K562 (cell line): Measurements from ENCODE around the gene HNRNPF. TPM values are rescaled to one million over a fixed set of nuclear protein-coding genes. Genes with fewer than 3 reads are reported as not detected.

ENCODE experiments used
- ATAC-seq: fragments of 200-7000 bp; cut with Tn5 transposase; 3 replicates; pipeline ENCODE4 v1.9.1; 2020; ENCODE audit warnings: moderate library complexity
- BruUV-seq: library from RNA; stranded (reverse); fragments of 400-500 nt; replicated peaks from 2 replicates; lab custom pipeline; 2021; lab: Mats Ljungman, UMichigan
- CTCF ChIA-PET: fragments of 300-600 bp; formaldehyde crosslinking; extraction: SDS; loops from one replicate; lab custom pipeline; 2021; ENCODE audit warnings: low intra/inter-chr PET ratio; lab: Yijun Ruan, JAX
- POLR2A ChIA-PET: fragments of 300-600, 350-650 bp; sonication (Branson Sonifier 250); formaldehyde crosslinking; extraction: SDS; loops from one replicate; lab custom pipeline; 2021; ENCODE audit warnings: antibody characterized with exemption, inconsistent platforms; lab: Yijun Ruan, JAX
- DNase-seq, 4 experiments: peaks; one replicate each; pipeline versions ENCODE4 v3.0.0 to v3.0.0-alpha.2; 2011 to 2018; ENCODE audit warnings: low spot score in 3 of 4, mixed read lengths in 3 of 4; ENCODE audit errors: extremely low read depth in 1 of 4
- FAIRE-seq: peaks from 2 replicates; lab custom pipeline; 2011; peaks lifted over from hg19 to GRCh38; lab: Jason Lieb, UNC
- H2AFZ ChIP-seq: 2 replicates; pipeline ENCODE4 v1.6.0; 2011; ENCODE audit warnings: low read depth, low read length, control low read depth, inconsistent platforms
- H3K27ac ChIP-seq: fragments of 200-600 bp; 3 replicates; pipeline ENCODE4 v1.8.0; 2011; ENCODE audit warnings: low read depth, mild to moderate bottlenecking, control low read depth, inconsistent platforms, low read length, moderate library complexity, mixed read lengths; ENCODE audit errors: extremely low read depth
- H3K27me3 ChIP-seq, 2 experiments: fragments of 300-600 bp in 1 of 2; 2 replicates in 1 of 2; 3 replicates in 1 of 2; pipeline versions ENCODE4 v1.6.0 to v1.8.0; 2011; ENCODE audit warnings: inconsistent platforms in 2 of 2, low read length in 2 of 2, mild to moderate bottlenecking in 1 of 2, mixed read lengths in 1 of 2, moderate library complexity in 1 of 2; ENCODE audit not compliant: control insufficient read depth in 2 of 2, insufficient read depth in 2 of 2
- H3K36me3 ChIP-seq: fragments of 300-600 bp; 3 replicates; pipeline ENCODE4 v1.8.0; 2011; ENCODE audit warnings: mild to moderate bottlenecking, low read length, inconsistent platforms; ENCODE audit not compliant: control insufficient read depth, insufficient read depth
- H3K4me1 ChIP-seq, 2 experiments: fragments of 200-600 bp in 1 of 2; replicated peaks in 1 of 2; 2 replicates in 1 of 2; 3 replicates in 1 of 2; pipeline versions ENCODE4 v1.5.1 to v1.8.0; 2011; ENCODE audit warnings: inconsistent platforms in 2 of 2, low read length in 2 of 2, mild to moderate bottlenecking in 1 of 2, mixed read lengths in 1 of 2, moderate library complexity in 1 of 2; ENCODE audit not compliant: control insufficient read depth in 2 of 2, insufficient read depth in 2 of 2
- H3K4me2 ChIP-seq: 2 replicates; pipeline ENCODE4 v1.6.1; 2011; ENCODE audit warnings: low read length, control low read depth, inconsistent platforms, mixed read lengths; ENCODE audit not compliant: insufficient read depth
- H3K4me3 ChIP-seq: fragments of 200-600 bp; sonication (generic), shearing (Covaris generic); 2 replicates; pipeline ENCODE4 v1.5.1; 2016; ENCODE audit warnings: control low read depth, inconsistent platforms
- H3K79me2 ChIP-seq: fragments of 200-600 bp; 3 replicates; pipeline ENCODE4 v1.8.0; 2011; ENCODE audit warnings: low read length, inconsistent platforms; ENCODE audit not compliant: control insufficient read depth, insufficient read depth
- H3K9ac ChIP-seq, 2 experiments: 2 replicates each; pipeline versions ENCODE4 v1.6.0 to v1.6.1; 2011; ENCODE audit warnings: low read depth in 2 of 2, low read length in 2 of 2, control low read depth in 1 of 2, inconsistent platforms in 1 of 2, mild to moderate bottlenecking in 1 of 2, mixed read lengths in 1 of 2; ENCODE audit not compliant: insufficient read depth in 1 of 2
- H3K9me1 ChIP-seq: one replicate; pipeline ENCODE4 v1.6.0; 2011; ENCODE audit warnings: inconsistent platforms, mild to moderate bottlenecking, low read length, moderate library complexity; ENCODE audit not compliant: control insufficient read depth, insufficient read depth
- H3K9me3 ChIP-seq: replicated peaks from 2 replicates; pipeline ENCODE4 v1.5.1; 2011; ENCODE audit warnings: low read depth, low read length, inconsistent platforms; ENCODE audit not compliant: control insufficient read depth, insufficient read depth
- H4K20me1 ChIP-seq: replicated peaks from 2 replicates; pipeline ENCODE4 v1.6.1; 2011; ENCODE audit warnings: low read length, inconsistent platforms, mixed read lengths; ENCODE audit not compliant: control insufficient read depth, insufficient read depth
- CBFA2T2 ChIP-seq: fragments of 450-650 bp; conservative IDR thresholded peaks from 2 replicates; pipeline ENCODE4 v1.6.1; 2017; ENCODE audit warnings: mild to moderate bottlenecking
- HEY1 ChIP-seq: fragments of 250-450 bp; sonication (Bioruptor Pico); IDR thresholded peaks from 2 replicates; pipeline ENCODE4 v1.5.0; 2020; ENCODE audit warnings: mild to moderate bottlenecking, moderate library complexity, borderline replicate concordance
- PHF21A ChIP-seq: fragments of 450-650 bp; IDR thresholded peaks from 2 replicates; pipeline ENCODE4 v1.6.1; 2017; ENCODE audit warnings: low read depth, borderline replicate concordance
- YBX1 ChIP-seq: fragments of 450-650 bp; IDR thresholded peaks from 2 replicates; pipeline ENCODE4 v1.7.1; 2016; ENCODE audit warnings: mild to moderate bottlenecking
- ZNF121 ChIP-seq: sonication (generic); formaldehyde crosslinking; conservative IDR thresholded peaks from 2 replicates; pipeline ENCODE4 v1.8.0; 2022; ENCODE audit warnings: missing genetic modification reagents
- ZNF408 ChIP-seq: fragments of 250-450 bp; sonication (Bioruptor Pico); IDR thresholded peaks from 2 replicates; pipeline ENCODE4 v1.4.0; 2020; ENCODE audit warnings: low read depth, mild to moderate bottlenecking, moderate library complexity
- WGBS: fragments of 100-300 bp; shearing (Covaris generic); methylation state at CpG from one replicate; pipeline ENCODE4 v1.1.6; 2016; ENCODE audit warnings: low coverage, mixed read lengths; ENCODE audit not compliant: insufficient coverage; ENCODE audit errors: missing lambda C conversion rate; 5-methylcytosine and 5-hydroxymethylcytosine counted together
- in situ Hi-C: fragments of 300-500 bp; cut with MboI; formaldehyde crosslinking; loops from 4 replicates; pipeline ENCODE4 v1.15.0; 2018; ENCODE audit warnings: inconsistent platforms, mixed read lengths
- intact Hi-C: fragments of 100-400 bp; cut with micrococcal nuclease; formaldehyde crosslinking; loops from 2 replicates; pipeline ENCODE4 v1.14.2; 2022
- polyA plus RNA-seq, 8 experiments: library from polyadenylated mRNA; depleted of rRNA in 4 of 8; stranded (reverse) in 5 of 8; unstranded in 3 of 8; fragments of >200 nt; fragmentation: Nextera tagmentation in 2 of 8; fragmentation: Illumina TruSeq in 1 of 8; extraction: Ambion mirVana in 2 of 8; extraction: Trizol in 1 of 8; gene quantifications; 2 replicates each; pipeline versions ENCODE4 v1.2.1 to v1.2.3, GENCODE V29; 2011 to 2014; ENCODE audit warnings: inconsistent platforms in 1 of 8, missing spikeins in 1 of 8
- total RNA-seq, 7 experiments: library from RNA; depleted of rRNA in 6 of 7; stranded (reverse); fragments of >200 nt in 6 of 7; fragmentation: Illumina TruSeq in 2 of 7; extraction: Trizol in 2 of 7; gene quantifications; 2 replicates each; pipeline versions ENCODE4 v1.2.1 to v1.2.3, GENCODE V29; 2011 to 2021; ENCODE audit warnings: low replicate concordance in 1 of 7

Gene HNRNPF
- total and polyA plus RNA-seq, 9 of the 15 experiments (the other 6 are each of a cell fraction or from before 2014, with no cell fraction given), result 192 to 489 (median 416) TPM

DNA sequence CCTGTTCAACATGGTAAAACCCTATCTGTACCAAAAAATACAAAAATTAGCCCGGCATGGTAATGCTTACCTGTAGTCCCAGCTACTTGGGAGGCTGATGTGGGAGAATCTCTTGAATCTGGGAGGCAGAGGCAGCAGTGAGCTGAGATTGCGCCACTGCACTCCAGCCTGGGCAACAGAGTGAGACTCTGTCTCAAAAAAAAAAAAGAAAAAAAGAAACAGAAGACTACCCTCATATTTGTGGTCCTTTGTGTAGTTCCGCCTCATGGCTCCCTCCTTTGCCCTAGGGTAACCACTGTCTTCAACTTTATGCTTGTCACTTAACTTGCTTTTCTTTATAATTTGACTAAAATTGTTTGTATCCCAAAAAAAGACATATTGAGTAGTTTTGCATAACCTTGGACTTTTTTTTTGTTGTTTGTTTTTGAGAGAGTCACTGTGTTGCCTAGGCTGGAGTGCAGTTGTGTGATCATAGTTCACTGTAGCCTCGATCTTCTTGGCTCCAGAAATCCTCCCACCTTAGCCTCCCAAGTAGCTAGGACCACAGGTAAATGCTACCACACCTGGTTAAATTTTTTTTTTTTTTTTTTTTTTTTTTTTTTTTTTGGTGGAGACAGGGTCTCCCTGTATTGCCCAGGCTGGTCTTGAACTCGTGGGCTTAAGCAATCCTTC is 31.6 kb upstream of the HNRNPF start:
- H3K36me3 ChIP-seq, result no peaks in the 10 kb centered on the region
- FAIRE-seq (no peak), DNase-seq (no peak), ATAC-seq (no peak)
- no peaks in the 10 kb centered on the region for H3K9me1 ChIP-seq
- intact Hi-C loops (no loop called here), in situ Hi-C loops (no loop called here)
- ChIA-PET POLR2A (no interaction called here), CTCF (no interaction called here)
- H4K20me1 ChIP-seq, result no peaks in the 10 kb centered on the region
- no peak overlapping the region for H3K27ac ChIP-seq
- H3K9ac ChIP-seq, result no peak overlapping the region
- H3K79me2 ChIP-seq, result peaks cover 15% of the 10 kb centered on the region
- BruUV-seq, result no TSS peak
- no peak overlapping the region for H2AFZ ChIP-seq
- H3K4me3 ChIP-seq, result no peak overlapping the region
- no peaks in the 10 kb centered on the region for H3K27me3 ChIP-seq
- TF ChIP-seq CBFA2T2, result no peak
- 0 out of 2 replicates have a peak, but pooled peaks have one; percentile 4 for TF ChIP-seq ZNF121 (CRISPR knock-in tag)
- TF ChIP-seq PHF21A, result no peak
- TF ChIP-seq HEY1 (CRISPR knock-in tag), result no peak
- no peak for TF ChIP-seq ZNF408
- TF ChIP-seq YBX1, result no peak
- WGBS, result 68% methylated on average over 5 of the region's 5 CpGs
- peaks cover 2 to 15% of the 10 kb centered on the region in 2 experiments; a peak in 3 of 5 replicates for H3K4me1 ChIP-seq
- H3K4me2 ChIP-seq, result no peak overlapping the region
- peaks cover 7% of the 10 kb centered on the region; the same call in 1 of the 2 replicates for H3K9me3 ChIP-seq
